ENCODE data around the gene DDX39B.

Gene DDX39B

GRCh38 chr6:31546958-31547726 is 5.3 kb upstream of the DDX39B start, which contains the start of gene NFKBIL1:
NFKBIL1 (plus strand) TSS chr6:31547608; CDS start chr6:31547695, 87 bp downstream.
- DNase-seq, result peak; percentile 91

- DNase-seq, result peak; percentile 85
These were observed 4.6 kb upstream of the DDX39B start, which contains the start of gene ATP6V1G2 for GRCh38 chr6:31546339-31546957. ATP6V1G2 (minus strand) TSS chr6:31546608; CDS start chr6:31546559, 49 bp downstream.

GRCh38 chr6:31545291-31545690 is 3.5 kb upstream of the DDX39B start:
- DNase-seq, result no peak

- no peak for DNase-seq
These were observed 2.9 kb upstream of the DDX39B start for GRCh38 chr6:31544676-31545075.

- DNase-seq, result no peak
These were observed 1.8 kb upstream of the DDX39B start for GRCh38 chr6:31543639-31544038.

GRCh38 chr6:31541059-31541657 is 645 bp downstream of the DDX39B start:
- peak; percentile 50 for DNase-seq

- DNase-seq, result no peak
These were observed 1.2 kb downstream of the DDX39B start for GRCh38 chr6:31540640-31541039.

GRCh38 chr6:31538805-31539400 is 2.9 kb downstream of the DDX39B start:
- no peak for DNase-seq

GRCh38 chr6:31535538-31536324 is 6.1 kb downstream of the DDX39B start:
- no peak for DNase-seq

- no peak for DNase-seq
These were observed 7.2 kb downstream of the DDX39B start for GRCh38 chr6:31534521-31535040.

- no peak for DNase-seq
These were observed 7.8 kb downstream of the DDX39B start for GRCh38 chr6:31534011-31534410.

GRCh38 chr6:31533455-31533841 is 8.4 kb downstream of the DDX39B start:
- no peak for DNase-seq

- DNase-seq, result no peak
These were observed 9.0 kb downstream of the DDX39B start for GRCh38 chr6:31532644-31533454.

GRCh38 chr6:31531771-31532643 is 9.8 kb downstream of the DDX39B start:
- no peak for DNase-seq

- no peak for DNase-seq
These were observed 10.6 kb downstream of the DDX39B start for GRCh38 chr6:31531162-31531561.

- no peak for DNase-seq
These were observed 11.1 kb downstream of the DDX39B start for GRCh38 chr6:31530659-31531058.

GRCh38 chr6:31529329-31530150 is 12.3 kb downstream of the DDX39B start:
- DNase-seq, result no peak

GRCh38 chr6:31528821-31529328 is 12.9 kb downstream of the DDX39B start, which contains the start of gene MCCD1:
MCCD1 (plus strand) TSS chr6:31528962; CDS start chr6:31529015, 53 bp downstream.
- no peak for DNase-seq

GRCh38 chr6:31528307-31528777 is 13.5 kb downstream of the DDX39B start:
- DNase-seq, result no peak

All from stimulated activated naive CD4-positive, alpha-beta T cell treated with Interleukin-2 at 50 U/mL for 16 hours (primary cell).